K562 (cell line): ENCODE data around the gene SEMA6B. TPM values are rescaled to one million over a fixed set of nuclear protein-coding genes. Genes with fewer than 3 reads are reported as not detected.

Experiments used
- ATAC-seq: fragments of 200-7000 bp; cut with Tn5 transposase; 3 replicates; pipeline ENCODE4 v1.9.1; 2020; ENCODE audit warnings: moderate library complexity
- BruUV-seq: library from RNA; stranded (reverse); fragments of 400-500 nt; replicated peaks from 2 replicates; lab custom pipeline; 2021; lab: Mats Ljungman, UMichigan
- CTCF ChIA-PET: fragments of 300-600 bp; formaldehyde crosslinking; extraction: SDS; loops from one replicate; lab custom pipeline; 2021; ENCODE audit warnings: low intra/inter-chr PET ratio; lab: Yijun Ruan, JAX
- POLR2A ChIA-PET: fragments of 300-600, 350-650 bp; sonication (Branson Sonifier 250); formaldehyde crosslinking; extraction: SDS; loops from one replicate; lab custom pipeline; 2021; ENCODE audit warnings: antibody characterized with exemption, inconsistent platforms; lab: Yijun Ruan, JAX
- DNase-seq, 4 experiments: peaks; one replicate each; pipeline versions ENCODE4 v3.0.0 to v3.0.0-alpha.2; 2011 to 2018; ENCODE audit warnings: low spot score in 3 of 4, mixed read lengths in 3 of 4; ENCODE audit errors: extremely low read depth in 1 of 4
- FAIRE-seq: peaks from 2 replicates; lab custom pipeline; 2011; peaks lifted over from hg19 to GRCh38; lab: Jason Lieb, UNC
- H2AFZ ChIP-seq: 2 replicates; pipeline ENCODE4 v1.6.0; 2011; ENCODE audit warnings: low read depth, low read length, control low read depth, inconsistent platforms
- H3K27ac ChIP-seq: fragments of 200-600 bp; 3 replicates; pipeline ENCODE4 v1.8.0; 2011; ENCODE audit warnings: low read depth, mild to moderate bottlenecking, control low read depth, inconsistent platforms, low read length, moderate library complexity, mixed read lengths; ENCODE audit errors: extremely low read depth
- H3K27me3 ChIP-seq, 2 experiments: fragments of 300-600 bp in 1 of 2; 2 replicates in 1 of 2; 3 replicates in 1 of 2; pipeline versions ENCODE4 v1.6.0 to v1.8.0; 2011; ENCODE audit warnings: inconsistent platforms in 2 of 2, low read length in 2 of 2, mild to moderate bottlenecking in 1 of 2, mixed read lengths in 1 of 2, moderate library complexity in 1 of 2; ENCODE audit not compliant: control insufficient read depth in 2 of 2, insufficient read depth in 2 of 2
- H3K36me3 ChIP-seq: fragments of 300-600 bp; 3 replicates; pipeline ENCODE4 v1.8.0; 2011; ENCODE audit warnings: mild to moderate bottlenecking, low read length, inconsistent platforms; ENCODE audit not compliant: control insufficient read depth, insufficient read depth
- H3K4me1 ChIP-seq, 2 experiments: fragments of 200-600 bp in 1 of 2; replicated peaks in 1 of 2; 2 replicates in 1 of 2; 3 replicates in 1 of 2; pipeline versions ENCODE4 v1.5.1 to v1.8.0; 2011; ENCODE audit warnings: inconsistent platforms in 2 of 2, low read length in 2 of 2, mild to moderate bottlenecking in 1 of 2, mixed read lengths in 1 of 2, moderate library complexity in 1 of 2; ENCODE audit not compliant: control insufficient read depth in 2 of 2, insufficient read depth in 2 of 2
- H3K4me2 ChIP-seq: 2 replicates; pipeline ENCODE4 v1.6.1; 2011; ENCODE audit warnings: low read length, control low read depth, inconsistent platforms, mixed read lengths; ENCODE audit not compliant: insufficient read depth
- H3K4me3 ChIP-seq: fragments of 200-600 bp; sonication (generic), shearing (Covaris generic); 2 replicates; pipeline ENCODE4 v1.5.1; 2016; ENCODE audit warnings: control low read depth, inconsistent platforms
- H3K79me2 ChIP-seq: fragments of 200-600 bp; 3 replicates; pipeline ENCODE4 v1.8.0; 2011; ENCODE audit warnings: low read length, inconsistent platforms; ENCODE audit not compliant: control insufficient read depth, insufficient read depth
- H3K9ac ChIP-seq, 2 experiments: 2 replicates each; pipeline versions ENCODE4 v1.6.0 to v1.6.1; 2011; ENCODE audit warnings: low read depth in 2 of 2, low read length in 2 of 2, control low read depth in 1 of 2, inconsistent platforms in 1 of 2, mild to moderate bottlenecking in 1 of 2, mixed read lengths in 1 of 2; ENCODE audit not compliant: insufficient read depth in 1 of 2
- H3K9me1 ChIP-seq: one replicate; pipeline ENCODE4 v1.6.0; 2011; ENCODE audit warnings: inconsistent platforms, mild to moderate bottlenecking, low read length, moderate library complexity; ENCODE audit not compliant: control insufficient read depth, insufficient read depth
- H3K9me3 ChIP-seq: replicated peaks from 2 replicates; pipeline ENCODE4 v1.5.1; 2011; ENCODE audit warnings: low read depth, low read length, inconsistent platforms; ENCODE audit not compliant: control insufficient read depth, insufficient read depth
- H4K20me1 ChIP-seq: replicated peaks from 2 replicates; pipeline ENCODE4 v1.6.1; 2011; ENCODE audit warnings: low read length, inconsistent platforms, mixed read lengths; ENCODE audit not compliant: control insufficient read depth, insufficient read depth
- ASH1L ChIP-seq: fragments of 450-650 bp; IDR thresholded peaks from 2 replicates; pipeline ENCODE4 v1.6.1; 2018; ENCODE audit warnings: borderline replicate concordance, mild to moderate bottlenecking, low read depth; ENCODE audit not compliant: partially characterized antibody
- BRF2 ChIP-seq: IDR thresholded peaks from 3 replicates; pipeline ENCODE4 v1.6.1; 2011; ENCODE audit warnings: borderline replicate concordance, mild to moderate bottlenecking; ENCODE audit not compliant: insufficient read length, insufficient read depth
- DIDO1 ChIP-seq: fragments of 450-650 bp; IDR thresholded peaks from 2 replicates; pipeline ENCODE4 v1.6.1; 2016; ENCODE audit warnings: low read depth, missing biosample characterization, missing genetic modification characterization
- GABPB1 ChIP-seq: sonication (generic); formaldehyde crosslinking; IDR thresholded peaks from 2 replicates; pipeline ENCODE4 v1.8.0; 2022; ENCODE audit warnings: mild to moderate bottlenecking, missing genetic modification reagents
- HNRNPLL ChIP-seq: fragments of 200-400 bp; formaldehyde crosslinking; IDR thresholded peaks from 2 replicates; pipeline ENCODE4 v1.6.1; 2017; ENCODE audit warnings: low read length, low read depth, mild to moderate bottlenecking; ENCODE audit not compliant: poor library complexity, severe bottlenecking
- HNRNPUL1 ChIP-seq: fragments of 200-400 bp; formaldehyde crosslinking; IDR thresholded peaks from 2 replicates; pipeline ENCODE4 v1.6.1; 2017; ENCODE audit warnings: low read length
- PCBP2 ChIP-seq: fragments of 200-400 bp; formaldehyde crosslinking; IDR thresholded peaks from 2 replicates; pipeline ENCODE4 v1.6.1; 2018; ENCODE audit warnings: low read length, low read depth, mild to moderate bottlenecking, moderate library complexity; ENCODE audit not compliant: poor library complexity, severe bottlenecking
- RBM25 ChIP-seq: fragments of 200-400 bp; formaldehyde crosslinking; IDR thresholded peaks from 2 replicates; pipeline ENCODE4 v1.6.1; 2018; ENCODE audit warnings: low read length, low read depth, moderate library complexity; ENCODE audit not compliant: severe bottlenecking
- SMC3 ChIP-seq: conservative IDR thresholded peaks from 2 replicates; pipeline ENCODE4 v1.6.1; 2011; ENCODE audit warnings: low read depth, low read length, improper control_type of control experiment; ENCODE audit not compliant: insufficient read depth
- STAT5A ChIP-seq: IDR thresholded peaks from 2 replicates; pipeline ENCODE4 v1.6.1; 2012; ENCODE audit warnings: low read length, inconsistent platforms, borderline replicate concordance
- TCFL5 ChIP-seq: fragments of 250-450 bp; sonication (Bioruptor Pico); conservative IDR thresholded peaks from 2 replicates; pipeline ENCODE4 v1.6.1; 2021; ENCODE audit warnings: mild to moderate bottlenecking, moderate library complexity, matching md5 sums
- ZFP36 ChIP-seq: fragments of 150-350 bp; IDR thresholded peaks from 2 replicates; pipeline ENCODE4 v1.6.1; 2018; ENCODE audit warnings: low read length, low read depth; ENCODE audit not compliant: partially characterized antibody
- ZNF146 ChIP-seq: IDR thresholded peaks from one replicate; pipeline ENCODE4 v1.6.1; 2018; ENCODE audit warnings: missing compliant biosample characterization; ENCODE audit not compliant: unreplicated experiment
- ZNF311 ChIP-seq: fragments of 250-450 bp; sonication (Bioruptor Pico); IDR thresholded peaks from 2 replicates; pipeline ENCODE4 v1.4.0; 2020; ENCODE audit warnings: mild to moderate bottlenecking, moderate library complexity
- ZNF561 ChIP-seq: fragments of 450-650 bp; formaldehyde crosslinking; conservative IDR thresholded peaks from 2 replicates; pipeline ENCODE4 v1.4.0; 2020; ENCODE audit warnings: mild to moderate bottlenecking, moderate library complexity
- WGBS: fragments of 100-300 bp; shearing (Covaris generic); methylation state at CpG from one replicate; pipeline ENCODE4 v1.1.6; 2016; ENCODE audit warnings: low coverage, mixed read lengths; ENCODE audit not compliant: insufficient coverage; ENCODE audit errors: missing lambda C conversion rate; 5-methylcytosine and 5-hydroxymethylcytosine counted together
- in situ Hi-C: fragments of 300-500 bp; cut with MboI; formaldehyde crosslinking; loops from 4 replicates; pipeline ENCODE4 v1.15.0; 2018; ENCODE audit warnings: inconsistent platforms, mixed read lengths
- intact Hi-C: fragments of 100-400 bp; cut with micrococcal nuclease; formaldehyde crosslinking; loops from 2 replicates; pipeline ENCODE4 v1.14.2; 2022
- polyA plus RNA-seq, 8 experiments: library from polyadenylated mRNA; depleted of rRNA in 4 of 8; stranded (reverse) in 5 of 8; unstranded in 3 of 8; fragments of >200 nt; fragmentation: Nextera tagmentation in 2 of 8; fragmentation: Illumina TruSeq in 1 of 8; extraction: Ambion mirVana in 2 of 8; extraction: Trizol in 1 of 8; gene quantifications; 2 replicates each; pipeline versions ENCODE4 v1.2.1 to v1.2.3, GENCODE V29; 2011 to 2014; ENCODE audit warnings: inconsistent platforms in 1 of 8, missing spikeins in 1 of 8
- total RNA-seq, 7 experiments: library from RNA; depleted of rRNA in 6 of 7; stranded (reverse); fragments of >200 nt in 6 of 7; fragmentation: Illumina TruSeq in 2 of 7; extraction: Trizol in 2 of 7; gene quantifications; 2 replicates each; pipeline versions ENCODE4 v1.2.1 to v1.2.3, GENCODE V29; 2011 to 2021; ENCODE audit warnings: low replicate concordance in 1 of 7
- TF ChIP-seq, protein P1 (sequence below): sonication (generic); IDR thresholded peaks from 2 replicates; pipeline ENCODE4 v1.6.1; 2016

Gene SEMA6B
- total and polyA plus RNA-seq, 9 of the 15 experiments (the other 6 are each of a cell fraction or from before 2014, with no cell fraction given), result 0.65 to 4.6 (median 2.5) TPM; not detected in 2

- Histone ChIP-seq H3K9ac (no peak overlapping the region), H3K4me3 (no peak overlapping the region), H4K20me1 (no peaks in the 10 kb centered on the region), H3K9me1 (no peaks in the 10 kb centered on the region), H3K4me2 (no peak overlapping the region), H3K79me2 (no peaks in the 10 kb centered on the region), H2AFZ (no peak overlapping the region), H3K4me1 (peaks cover 0 to 30% of the 10 kb centered on the region in 2 experiments; a peak in 2 of 5 replicates), H3K27me3 (peaks cover 24 to 44% of the 10 kb centered on the region in 2 experiments; a peak in 4 of 5 replicates), H3K9me3 (no peaks in the 10 kb centered on the region), H3K27ac (no peak overlapping the region), H3K36me3 (no peaks in the 10 kb centered on the region)
- BruUV-seq, result no TSS peak
- no peak for ATAC-seq
- no peak for DNase-seq
- no peak for FAIRE-seq
- in situ Hi-C loops (loop anchor here (5.0 kb wide), 1 partner anchor 243 kb away; no protein-coding TSS in a partner anchor), intact Hi-C loops (no loop called here)
- 3% methylated on average over 5 of the region's 5 CpGs for WGBS
- TF ChIP-seq GABPB1 (CRISPR knock-in tag) (no peak), TCFL5 (no peak), RBM25 (peak; percentile 65), HNRNPUL1 (no peak), HNRNPLL (no peak), ASH1L (no peak), ZNF561 (no peak), STAT5A (no peak), ZNF146 (CRISPR knock-in tag) (no peak), DIDO1 (no peak), ZNF311 (CRISPR knock-in tag) (no peak), BRF2 (no peak), PCBP2 (no peak), SMC3 (no peak), ZFP36 (peak; percentile 63)
- TF ChIP-seq, protein P1, sequence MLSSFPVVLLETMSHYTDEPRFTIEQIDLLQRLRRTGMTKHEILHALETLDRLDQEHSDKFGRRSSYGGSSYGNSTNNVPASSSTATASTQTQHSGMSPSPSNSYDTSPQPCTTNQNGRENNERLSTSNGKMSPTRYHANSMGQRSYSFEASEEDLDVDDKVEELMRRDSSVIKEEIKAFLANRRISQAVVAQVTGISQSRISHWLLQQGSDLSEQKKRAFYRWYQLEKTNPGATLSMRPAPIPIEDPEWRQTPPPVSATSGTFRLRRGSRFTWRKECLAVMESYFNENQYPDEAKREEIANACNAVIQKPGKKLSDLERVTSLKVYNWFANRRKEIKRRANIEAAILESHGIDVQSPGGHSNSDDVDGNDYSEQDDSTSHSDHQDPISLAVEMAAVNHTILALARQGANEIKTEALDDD, result no peak
- ChIA-PET POLR2A (interaction anchor here (0.6 to 1.2 kb wide), 3 partner anchors 9 to 56 kb away, joined by 3 to 4 read pairs (median 3); no protein-coding TSS in a partner anchor), CTCF (no interaction called here)
Measured at GRCh38 chr19:4515732-4516131, 43.8 kb downstream of the SEMA6B start.
